Endothelial cell of hepatic sinusoid (primary cell): Measurements from ENCODE around the gene RAD51B.

Source experiments
- in situ Hi-C: cut with HindIII; loops from 2 replicates; pipeline ENCODE4 v1.10.0; 2017; ENCODE audit warnings: low sequenced_read_pairs

RAD51B gene

GRCh38 chr14:68734231-68734732, 914.7 kb downstream of the RAD51B start:
- in situ Hi-C loops = no loop called here

- in situ Hi-C loops = no loop called here
Observed at GRCh38 chr14:68735856-68736255, 916.3 kb downstream of the RAD51B start.

- in situ Hi-C loops = no loop called here
Observed at GRCh38 chr14:68736471-68736871, 916.9 kb downstream of the RAD51B start.

GRCh38 chr14:68737086-68737485, 917.5 kb downstream of the RAD51B start:
- in situ Hi-C loops = no loop called here

GRCh38 chr14:68738559-68738958, 919.0 kb downstream of the RAD51B start:
- in situ Hi-C loops = no loop called here

- in situ Hi-C loops = no loop called here
Observed at GRCh38 chr14:68739701-68740100, 920.1 kb downstream of the RAD51B start.

- in situ Hi-C loops = no loop called here
Observed at GRCh38 chr14:68740788-68741476, 921.4 kb downstream of the RAD51B start.

GRCh38 chr14:68741477-68741791, 921.9 kb downstream of the RAD51B start:
- in situ Hi-C loops = no loop called here

GRCh38 chr14:68741839-68742470, 922.4 kb downstream of the RAD51B start:
- in situ Hi-C loops = no loop called here

- in situ Hi-C loops = no loop called here
Observed at GRCh38 chr14:68744613-68745012, 925.0 kb downstream of the RAD51B start.

- in situ Hi-C loops = no loop called here
Observed at GRCh38 chr14:68747393-68747792, 927.8 kb downstream of the RAD51B start.

- in situ Hi-C loops = no loop called here
Observed at GRCh38 chr14:68748260-68748659, 928.7 kb downstream of the RAD51B start.

GRCh38 chr14:68748691-68749090, 929.1 kb downstream of the RAD51B start:
- in situ Hi-C loops = no loop called here

- in situ Hi-C loops = no loop called here
Observed at GRCh38 chr14:68749487-68750475, 930.2 kb downstream of the RAD51B start.

GRCh38 chr14:68752271-68753006, 932.9 kb downstream of the RAD51B start:
- in situ Hi-C loops = no loop called here

- in situ Hi-C loops = no loop called here
Observed at GRCh38 chr14:68753690-68754089, 934.1 kb downstream of the RAD51B start.

GRCh38 chr14:68755016-68755353, 935.4 kb downstream of the RAD51B start:
- in situ Hi-C loops = no loop called here

GRCh38 chr14:68756000-68756481, 936.5 kb downstream of the RAD51B start:
- in situ Hi-C loops = no loop called here

GRCh38 chr14:68756734-68757133, 937.2 kb downstream of the RAD51B start:
- in situ Hi-C loops = no loop called here

- in situ Hi-C loops = no loop called here
Observed at GRCh38 chr14:68757618-68758081, 938.1 kb downstream of the RAD51B start.

GRCh38 chr14:68758301-68758700, 938.7 kb downstream of the RAD51B start:
- in situ Hi-C loops = no loop called here
